Measurements from ENCODE around the gene CYP4F2. TPM values are rescaled to one million over a fixed set of nuclear protein-coding genes. Genes with fewer than 3 reads are reported as not detected.

The CYP4F2 gene
- total RNA-seq, 1 donor from 2014 or later, result not detected

GRCh38 chr19:15897026-15897737, 692 bp downstream of the CYP4F2 start:
- H3K4me1 Mint-ChIP-seq (ENCODE audit: unreplicated experiment), result no peaks in the 10 kb centered on the region
- no peaks in the 10 kb centered on the region for H3K27me3 Mint-ChIP-seq
- H3K36me3 Mint-ChIP-seq, result peaks cover 4% of the 10 kb centered on the region
- H3K9me3 Mint-ChIP-seq, result peaks cover 13% of the 10 kb centered on the region
- TF ChIP-seq, protein P1, sequence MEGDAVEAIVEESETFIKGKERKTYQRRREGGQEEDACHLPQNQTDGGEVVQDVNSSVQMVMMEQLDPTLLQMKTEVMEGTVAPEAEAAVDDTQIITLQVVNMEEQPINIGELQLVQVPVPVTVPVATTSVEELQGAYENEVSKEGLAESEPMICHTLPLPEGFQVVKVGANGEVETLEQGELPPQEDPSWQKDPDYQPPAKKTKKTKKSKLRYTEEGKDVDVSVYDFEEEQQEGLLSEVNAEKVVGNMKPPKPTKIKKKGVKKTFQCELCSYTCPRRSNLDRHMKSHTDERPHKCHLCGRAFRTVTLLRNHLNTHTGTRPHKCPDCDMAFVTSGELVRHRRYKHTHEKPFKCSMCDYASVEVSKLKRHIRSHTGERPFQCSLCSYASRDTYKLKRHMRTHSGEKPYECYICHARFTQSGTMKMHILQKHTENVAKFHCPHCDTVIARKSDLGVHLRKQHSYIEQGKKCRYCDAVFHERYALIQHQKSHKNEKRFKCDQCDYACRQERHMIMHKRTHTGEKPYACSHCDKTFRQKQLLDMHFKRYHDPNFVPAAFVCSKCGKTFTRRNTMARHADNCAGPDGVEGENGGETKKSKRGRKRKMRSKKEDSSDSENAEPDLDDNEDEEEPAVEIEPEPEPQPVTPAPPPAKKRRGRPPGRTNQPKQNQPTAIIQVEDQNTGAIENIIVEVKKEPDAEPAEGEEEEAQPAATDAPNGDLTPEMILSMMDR (conservative IDR thresholded peaks at IDR 0.05), result no peak
- no peak overlapping the region for H3K27ac Mint-ChIP-seq
- H3K4me3 Mint-ChIP-seq, result no peak overlapping the region
- DNase-seq (ENCODE audit: extremely low spot score, unreplicated experiment), result no peak

GRCh38 chr19:15895876-15896430, 1.9 kb downstream of the CYP4F2 start:
- H3K4me3 Mint-ChIP-seq, result no peak overlapping the region
- no peaks in the 10 kb centered on the region for H3K27me3 Mint-ChIP-seq
- peaks cover 4% of the 10 kb centered on the region for H3K36me3 Mint-ChIP-seq
- peaks cover 12% of the 10 kb centered on the region for H3K9me3 Mint-ChIP-seq
- H3K4me1 Mint-ChIP-seq (ENCODE audit: unreplicated experiment), result no peaks in the 10 kb centered on the region
- no peak overlapping the region for H3K27ac Mint-ChIP-seq
- no peak for DNase-seq (ENCODE audit: extremely low spot score, unreplicated experiment)
- TF ChIP-seq, protein P1 (conservative IDR thresholded peaks at IDR 0.05), result no peak

DNA sequence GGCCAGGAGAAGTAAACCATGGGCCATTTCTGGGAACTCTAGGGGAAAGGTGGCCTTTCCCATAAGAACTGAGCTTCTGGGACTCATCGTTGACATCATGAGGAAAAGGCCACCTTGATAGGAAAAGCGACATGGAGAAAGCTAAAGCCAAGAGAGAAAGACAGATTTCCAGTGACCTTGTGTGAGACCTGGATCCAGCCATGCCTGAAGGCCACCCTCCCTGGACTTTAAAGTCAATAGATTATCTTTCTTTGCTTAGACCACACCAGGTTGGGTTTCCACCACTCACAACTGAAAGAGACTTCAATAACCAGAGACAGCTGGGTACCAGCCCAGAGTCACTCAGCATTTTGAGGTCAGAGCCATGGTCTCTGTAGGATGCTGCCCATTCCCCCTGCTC, 3.5 kb downstream of the CYP4F2 start:
- Mint-ChIP-seq H3K36me3 (peaks cover 4% of the 10 kb centered on the region), H3K9me3 (peaks cover 9% of the 10 kb centered on the region), H3K4me3 (no peak overlapping the region), H3K27me3 (no peaks in the 10 kb centered on the region), H3K4me1 (ENCODE audit: unreplicated experiment) (no peaks in the 10 kb centered on the region), H3K27ac (no peak overlapping the region)
- TF ChIP-seq, protein P1 (conservative IDR thresholded peaks at IDR 0.05), result no peak
- DNase-seq (ENCODE audit: extremely low spot score, unreplicated experiment), result no peak

DNA sequence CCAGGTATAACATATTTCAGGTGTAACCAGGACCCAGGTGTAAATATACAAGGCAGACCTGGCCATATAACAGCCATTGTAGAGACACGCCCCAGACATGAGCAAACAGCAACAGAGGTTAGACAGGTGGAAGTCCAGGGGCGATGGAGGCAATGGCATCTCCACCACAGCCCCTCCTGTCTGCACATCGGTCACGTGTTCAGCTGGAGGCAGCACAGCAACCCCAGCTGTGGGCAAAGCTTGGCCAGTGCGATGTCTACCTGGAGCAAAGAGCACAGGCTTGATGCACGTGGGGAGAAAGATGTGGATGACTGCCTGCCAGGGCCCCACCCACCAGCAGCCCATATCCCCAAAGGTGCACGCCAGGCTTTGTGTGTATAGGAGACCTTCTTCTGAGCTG, 4.4 kb downstream of the CYP4F2 start:
- Mint-ChIP-seq H3K27me3 (no peaks in the 10 kb centered on the region), H3K27ac (no peak overlapping the region), H3K36me3 (peaks cover 4% of the 10 kb centered on the region), H3K4me3 (no peak overlapping the region), H3K4me1 (ENCODE audit: unreplicated experiment) (no peaks in the 10 kb centered on the region), H3K9me3 (peaks cover 9% of the 10 kb centered on the region)
- TF ChIP-seq, protein P1 (conservative IDR thresholded peaks at IDR 0.05), result no peak
- no peak for DNase-seq (ENCODE audit: extremely low spot score, unreplicated experiment)

DNA sequence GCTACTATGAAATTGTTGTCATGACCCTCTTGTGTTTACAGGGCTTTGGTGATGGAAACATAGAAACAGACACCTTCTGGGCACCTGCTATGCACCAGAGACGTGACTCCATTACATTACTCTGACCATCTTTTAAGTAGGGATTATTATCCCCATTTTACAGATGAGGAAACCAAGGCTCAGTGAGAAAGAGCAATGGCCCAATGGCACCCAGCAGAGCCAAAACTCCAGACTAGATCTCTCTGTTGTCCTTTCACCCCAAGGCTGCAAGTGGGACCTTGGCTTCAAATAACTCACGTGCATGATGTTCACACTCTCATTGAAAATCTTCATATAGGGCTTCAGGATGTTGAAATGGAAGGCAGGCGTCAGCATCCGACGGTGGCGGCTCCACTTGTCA, 5.9 kb downstream of the CYP4F2 start:
- TF ChIP-seq, protein P1 (conservative IDR thresholded peaks at IDR 0.05), result no peak
- no peak for DNase-seq (ENCODE audit: extremely low spot score, unreplicated experiment)
- Mint-ChIP-seq H3K4me3 (no peak overlapping the region), H3K27me3 (no peaks in the 10 kb centered on the region), H3K36me3 (peaks cover 4% of the 10 kb centered on the region), H3K9me3 (peaks cover 9% of the 10 kb centered on the region), H3K27ac (no peak overlapping the region), H3K4me1 (ENCODE audit: unreplicated experiment) (no peaks in the 10 kb centered on the region)

Measured in type B pancreatic cell (in vitro differentiated cells).